ENCODE measurements around the gene PPP2R1A.

GRCh38 chr19:52258426-52258825, 68.6 kb downstream of the PPP2R1A start:
- TF ChIP-seq CTCF (IDR thresholded peaks at IDR 0.05) (no peak), POLR2A (IDR thresholded peaks at IDR 0.05) (no peak)

Data from lower leg skin (tissue), 3 donors.